DMS53 treated with DMSO at 0.1 percent for 48 hours (cell line): Measurements from ENCODE around the gene ICAM4.

ENCODE experiments used
- DNase-seq: peaks from one replicate; lab custom pipeline; 2025; ENCODE audit not compliant: unreplicated experiment; lab: John Stamatoyannopoulos, UW

ICAM4 gene

DNA sequence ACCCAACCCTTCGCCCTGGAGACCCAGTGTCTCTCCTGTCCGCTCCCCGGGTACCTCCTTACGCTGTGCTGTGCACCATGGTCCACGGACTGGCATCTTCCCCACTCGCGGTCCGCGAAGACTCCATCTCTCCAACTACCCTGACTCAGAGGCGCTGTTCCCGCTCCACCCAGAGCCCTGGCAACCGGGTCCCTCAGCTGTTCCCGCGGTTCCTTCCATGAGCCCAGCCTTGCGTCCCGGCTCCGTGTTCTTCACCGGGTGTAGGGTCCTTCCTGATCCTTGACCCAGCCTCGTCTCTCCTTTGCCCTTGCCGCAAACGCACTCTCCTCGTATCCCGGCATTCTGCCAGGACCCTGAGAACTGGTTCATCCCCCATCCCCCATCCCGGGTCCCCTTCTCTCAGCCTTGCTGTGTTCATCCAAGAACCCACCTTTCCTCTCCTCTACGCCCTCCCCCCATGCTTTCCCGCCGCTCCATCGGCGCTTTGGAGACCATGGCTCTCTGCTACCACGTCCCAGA, 3.7 kb downstream of the ICAM4 start:
- DNase-seq, result no peak

- peak; percentile 19 for DNase-seq
Observed at GRCh38 chr19:10290876-10291553, 4.3 kb downstream of the ICAM4 start.

- DNase-seq, result no peak
Observed at GRCh38 chr19:10291554-10292205, 4.9 kb downstream of the ICAM4 start.

- DNase-seq, result peak; percentile 40
Observed at GRCh38 chr19:10292206-10292788, 5.5 kb downstream of the ICAM4 start.

- no peak for DNase-seq
Observed at GRCh38 chr19:10292789-10293636, 6.3 kb downstream of the ICAM4 start.

DNA sequence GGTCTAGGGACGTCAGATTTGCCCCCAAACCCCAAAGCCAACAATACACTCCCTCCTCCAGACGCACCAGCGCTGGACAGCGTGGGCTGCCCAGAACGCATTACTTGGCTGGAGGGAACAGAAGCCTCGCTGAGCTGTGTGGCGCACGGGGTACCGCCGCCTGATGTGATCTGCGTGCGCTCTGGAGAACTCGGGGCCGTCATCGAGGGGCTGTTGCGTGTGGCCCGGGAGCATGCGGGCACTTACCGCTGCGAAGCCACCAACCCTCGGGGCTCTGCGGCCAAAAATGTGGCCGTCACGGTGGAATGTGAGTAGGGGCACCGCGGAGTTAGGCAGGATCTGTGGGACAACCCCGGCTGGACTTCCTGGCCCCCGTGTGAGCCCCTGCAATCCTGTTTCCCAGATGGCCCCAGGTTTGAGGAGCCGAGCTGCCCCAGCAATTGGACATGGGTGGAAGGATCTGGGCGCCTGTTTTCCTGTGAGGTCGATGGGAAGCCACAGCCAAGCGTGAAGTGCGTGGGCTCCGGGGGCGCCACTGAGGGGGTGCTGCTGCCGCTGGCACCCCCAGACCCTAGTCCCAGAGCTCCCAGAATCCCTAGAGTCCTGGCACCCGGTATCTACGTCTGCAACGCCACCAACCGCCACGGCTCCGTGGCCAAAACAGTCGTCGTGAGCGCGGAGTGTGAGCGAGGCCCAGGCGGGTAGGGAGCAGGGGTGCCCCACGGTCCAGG, 7.0 kb downstream of the ICAM4 start:
- DNase-seq, result no peak

- DNase-seq, result no peak
Observed at GRCh38 chr19:10294368-10294697, 7.6 kb downstream of the ICAM4 start.

DNA sequence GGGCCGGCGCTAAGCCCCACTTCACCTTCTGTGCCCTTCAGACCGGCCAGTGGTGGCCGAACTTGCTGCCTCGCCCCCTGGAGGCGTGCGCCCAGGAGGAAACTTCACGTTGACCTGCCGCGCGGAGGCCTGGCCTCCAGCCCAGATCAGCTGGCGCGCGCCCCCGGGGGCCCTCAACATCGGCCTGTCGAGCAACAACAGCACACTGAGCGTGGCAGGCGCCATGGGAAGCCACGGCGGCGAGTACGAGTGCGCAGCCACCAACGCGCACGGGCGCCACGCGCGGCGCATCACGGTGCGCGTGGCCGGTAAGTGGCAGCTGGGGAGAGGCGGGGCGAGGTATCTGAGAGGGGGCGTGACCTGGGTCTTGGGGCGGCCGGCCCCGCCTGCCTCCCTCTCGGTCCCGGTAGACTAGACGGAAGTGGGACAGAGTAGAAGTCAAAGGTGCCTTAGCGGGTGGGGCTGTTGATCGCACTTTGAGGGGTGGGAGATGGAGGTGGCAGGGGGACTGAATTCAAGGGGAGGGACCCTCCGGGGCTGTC, 8.6 kb downstream of the ICAM4 start:
- no peak for DNase-seq

DNA sequence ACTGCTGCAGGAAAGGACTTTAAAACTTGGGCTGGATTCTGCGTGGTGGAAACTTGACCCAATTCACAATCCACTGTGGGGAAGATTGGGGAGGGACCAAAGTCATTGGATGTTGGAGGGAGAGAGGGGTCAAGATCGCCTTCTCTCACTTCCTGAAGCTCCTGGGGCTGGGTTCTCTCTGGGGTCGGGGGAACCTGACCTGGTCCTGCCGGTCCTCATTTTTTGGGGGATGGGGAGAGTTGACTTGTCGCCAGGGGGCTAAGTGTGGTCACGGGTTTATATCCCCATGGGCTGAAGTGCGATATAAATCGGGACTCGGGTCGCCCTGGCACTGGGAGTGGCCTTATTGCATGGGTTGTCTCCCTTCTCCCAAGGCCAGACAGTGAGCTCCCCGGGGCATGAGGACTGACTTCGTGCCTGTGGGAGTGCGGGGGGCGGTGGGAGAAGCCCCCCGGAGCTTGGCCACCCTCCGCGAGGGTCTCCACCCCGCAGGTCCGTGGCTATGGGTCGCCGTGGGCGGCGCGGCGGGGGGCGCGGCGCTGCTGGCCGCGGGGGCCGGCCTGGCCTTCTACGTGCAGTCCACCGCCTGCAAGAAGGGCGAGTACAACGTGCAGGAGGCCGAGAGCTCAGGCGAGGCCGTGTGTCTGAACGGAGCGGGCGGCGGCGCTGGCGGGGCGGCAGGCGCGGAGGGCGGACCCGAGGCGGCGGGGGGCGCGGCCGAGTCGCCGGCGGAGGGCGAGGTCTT, 9.3 kb downstream of the ICAM4 start:
- no peak for DNase-seq

- no peak for DNase-seq
Observed at GRCh38 chr19:10299545-10300458, 13.0 kb downstream of the ICAM4 start.

- DNase-seq, result no peak
Observed at GRCh38 chr19:10305139-10305806, 18.5 kb downstream of the ICAM4 start.

DNA sequence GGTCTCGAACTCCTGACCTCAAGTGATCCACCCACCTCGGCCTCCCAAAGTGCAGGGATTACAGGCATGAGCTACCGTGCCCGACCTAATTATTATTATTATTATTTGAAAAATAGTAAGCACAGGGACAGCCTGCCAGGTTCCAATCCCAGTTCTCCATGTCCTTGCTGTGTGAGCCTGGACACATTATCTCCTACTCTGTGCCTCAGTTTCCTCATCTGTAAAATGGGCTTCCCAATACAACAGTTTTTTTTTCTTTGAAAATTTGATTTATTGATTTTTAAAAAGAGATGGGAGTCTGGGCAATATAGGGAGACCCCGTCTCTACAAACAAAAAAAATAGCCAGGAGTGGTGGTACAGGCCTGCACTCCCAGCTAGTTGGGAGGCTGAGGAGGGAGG, 19.6 kb downstream of the ICAM4 start:
- no peak for DNase-seq

DNA sequence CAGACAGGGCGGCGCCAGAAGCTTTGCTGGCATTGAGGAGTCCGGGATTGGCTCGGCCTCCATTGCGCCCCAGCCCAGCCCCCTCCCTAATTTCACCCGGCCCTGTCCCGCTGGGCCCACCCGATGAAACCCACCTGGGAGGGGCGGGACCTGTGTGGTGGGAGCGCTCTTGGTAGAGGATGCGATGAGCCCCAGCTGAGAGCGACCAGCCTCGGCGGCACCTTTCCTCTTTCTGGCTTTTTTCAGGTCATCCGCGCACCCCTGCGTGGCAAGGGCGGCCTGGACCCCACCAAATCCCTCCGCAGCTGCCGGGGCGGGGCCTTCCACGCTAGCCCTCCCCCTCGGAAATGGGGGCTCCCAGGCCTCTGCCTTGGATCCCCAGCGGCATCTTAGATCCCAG, 22.7 kb downstream of the ICAM4 start, which contains the start of gene ZGLP1:
ZGLP1 (minus strand) TSS at position 393 of the 400 bp plus-strand sequence.
- no peak for DNase-seq

DNA sequence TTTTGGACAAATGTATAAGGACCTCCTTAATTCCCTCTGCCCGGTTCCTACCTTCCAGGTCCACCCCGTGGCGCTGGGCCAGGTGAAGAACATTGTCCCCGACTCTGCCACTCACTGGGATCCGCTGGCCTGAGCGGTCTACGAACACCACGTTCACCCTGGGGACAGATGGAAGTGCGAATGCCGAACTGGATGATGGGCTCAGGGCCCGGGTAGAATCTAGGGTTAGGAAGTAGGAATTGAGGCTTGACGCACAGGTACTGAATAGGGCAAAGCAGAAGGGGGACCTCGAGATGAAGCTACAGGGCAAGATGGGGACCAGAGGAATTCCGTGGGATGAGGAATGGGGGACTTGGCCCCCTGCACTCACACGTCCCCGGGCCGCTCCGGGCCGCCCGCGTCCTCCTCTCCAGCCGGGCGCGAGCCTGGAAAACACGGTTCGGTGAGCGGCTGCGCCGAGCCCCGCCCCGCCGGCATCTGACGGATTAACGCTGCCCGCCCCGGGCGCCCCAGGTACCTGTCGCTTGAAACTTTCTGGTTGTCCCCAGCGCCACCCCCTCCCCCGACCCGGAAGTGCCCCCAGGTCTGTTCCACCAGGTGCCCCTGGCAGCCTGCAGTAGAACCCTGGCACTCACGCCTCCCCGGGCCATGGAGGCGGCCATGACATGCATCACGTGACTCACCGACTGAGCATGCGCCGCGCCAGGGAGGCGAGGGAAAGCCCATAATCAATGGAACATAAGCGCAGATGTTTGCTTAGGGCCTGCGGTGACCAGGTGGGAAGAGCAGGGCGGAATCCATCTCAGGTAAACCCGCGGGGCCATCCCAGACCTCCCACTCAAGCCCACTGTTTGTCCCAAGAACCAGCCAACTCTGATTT, 28.8 kb downstream of the ICAM4 start, which contains the start of gene FDX2:
FDX2 (minus strand) TSS at position 681 of the 880 bp plus-strand sequence; CDS start at position 662, 19 bp downstream.
- peak; percentile 64 for DNase-seq

- no peak for DNase-seq
Observed at GRCh38 chr19:10316229-10317044, 29.7 kb downstream of the ICAM4 start.
